Neutrophil (primary cell): ENCODE data around the gene LRRIQ1.

Source experiments
- H3K27ac ChIP-seq: fragments of 200-600 bp; sonication (generic); 2 replicates; pipeline ENCODE4 v1.5.1; 2016; ENCODE audit warnings: mild to moderate bottlenecking, moderate library complexity
- H3K27me3 ChIP-seq: fragments of 200-600 bp; sonication (generic); 2 replicates; pipeline ENCODE4 v1.6.0; 2016; ENCODE audit warnings: mild to moderate bottlenecking
- H3K36me3 ChIP-seq: fragments of 200-600 bp; sonication (generic); 2 replicates; pipeline ENCODE4 v1.5.1; 2017
- H3K4me1 ChIP-seq, 2 experiments: fragments of 200-600 bp in 1 of 2; sonication (generic) in 1 of 2; 1 replicate in 1 of 2; 2 replicates in 1 of 2; pipeline versions ENCODE4 v1.5.1 to v1.6.1; 2013 to 2016; ENCODE audit warnings: low read depth in 1 of 2, low read length in 1 of 2, mild to moderate bottlenecking in 1 of 2, moderate library complexity in 1 of 2; ENCODE audit not compliant: control insufficient read depth in 1 of 2, insufficient read depth in 1 of 2
- H3K4me3 ChIP-seq, 2 experiments: fragments of 200-600 bp in 1 of 2; sonication (generic) in 1 of 2; 1 replicate in 1 of 2; 2 replicates in 1 of 2; pipeline ENCODE4 v1.5.1; 2013 to 2016; ENCODE audit warnings: low read depth in 1 of 2, low read length in 1 of 2, mild to moderate bottlenecking in 1 of 2, moderate library complexity in 1 of 2
- H3K9me3 ChIP-seq: fragments of 200-600 bp; sonication (generic); 2 replicates; pipeline ENCODE4 v1.5.1; 2016
- TF ChIP-seq, protein P1 (sequence below): fragments of 200-600 bp; sonication (generic); IDR thresholded peaks from 2 replicates; pipeline ENCODE4 v1.5.1; 2016; ENCODE audit warnings: antibody characterized with exemption

LRRIQ1 gene

GRCh38 chr12:85036733-85037132, 582 bp downstream of the LRRIQ1 start:
- TF ChIP-seq, protein P1, sequence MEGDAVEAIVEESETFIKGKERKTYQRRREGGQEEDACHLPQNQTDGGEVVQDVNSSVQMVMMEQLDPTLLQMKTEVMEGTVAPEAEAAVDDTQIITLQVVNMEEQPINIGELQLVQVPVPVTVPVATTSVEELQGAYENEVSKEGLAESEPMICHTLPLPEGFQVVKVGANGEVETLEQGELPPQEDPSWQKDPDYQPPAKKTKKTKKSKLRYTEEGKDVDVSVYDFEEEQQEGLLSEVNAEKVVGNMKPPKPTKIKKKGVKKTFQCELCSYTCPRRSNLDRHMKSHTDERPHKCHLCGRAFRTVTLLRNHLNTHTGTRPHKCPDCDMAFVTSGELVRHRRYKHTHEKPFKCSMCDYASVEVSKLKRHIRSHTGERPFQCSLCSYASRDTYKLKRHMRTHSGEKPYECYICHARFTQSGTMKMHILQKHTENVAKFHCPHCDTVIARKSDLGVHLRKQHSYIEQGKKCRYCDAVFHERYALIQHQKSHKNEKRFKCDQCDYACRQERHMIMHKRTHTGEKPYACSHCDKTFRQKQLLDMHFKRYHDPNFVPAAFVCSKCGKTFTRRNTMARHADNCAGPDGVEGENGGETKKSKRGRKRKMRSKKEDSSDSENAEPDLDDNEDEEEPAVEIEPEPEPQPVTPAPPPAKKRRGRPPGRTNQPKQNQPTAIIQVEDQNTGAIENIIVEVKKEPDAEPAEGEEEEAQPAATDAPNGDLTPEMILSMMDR, result no peak
- no peak overlapping the region for H3K27ac ChIP-seq
- H3K36me3 ChIP-seq, result no peaks in the 10 kb centered on the region
- H3K27me3 ChIP-seq, result peaks cover 21% of the 10 kb centered on the region
- no peaks in the 10 kb centered on the region for H3K4me1 ChIP-seq
- H3K4me3 ChIP-seq, result no peak overlapping the region
- H3K9me3 ChIP-seq, result no peaks in the 10 kb centered on the region

DNA sequence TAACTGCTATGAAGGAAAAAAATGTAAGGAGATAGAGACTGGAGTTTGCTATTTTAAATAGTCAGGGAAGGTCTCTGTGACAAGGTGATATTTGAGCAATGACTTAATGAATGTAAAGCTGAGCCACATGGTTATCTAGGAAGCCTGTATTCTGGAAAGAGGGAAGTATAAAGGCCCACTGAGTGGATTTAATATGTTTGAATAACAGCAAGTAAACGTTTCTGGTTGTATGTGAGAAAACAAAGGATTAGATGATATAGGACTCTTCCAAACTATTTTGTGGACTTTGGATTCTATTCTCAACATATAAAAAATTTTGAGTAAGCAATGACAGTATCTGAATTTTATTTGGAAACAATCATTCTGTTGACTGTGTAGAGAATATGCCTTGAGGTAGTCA, 5.2 kb downstream of the LRRIQ1 start:
- Histone ChIP-seq H3K4me3 (no peak overlapping the region), H3K27me3 (peaks cover 14% of the 10 kb centered on the region), H3K4me1 (no peaks in the 10 kb centered on the region), H3K9me3 (no peaks in the 10 kb centered on the region), H3K36me3 (no peaks in the 10 kb centered on the region), H3K27ac (no peak overlapping the region)
- TF ChIP-seq, protein P1, result no peak

DNA sequence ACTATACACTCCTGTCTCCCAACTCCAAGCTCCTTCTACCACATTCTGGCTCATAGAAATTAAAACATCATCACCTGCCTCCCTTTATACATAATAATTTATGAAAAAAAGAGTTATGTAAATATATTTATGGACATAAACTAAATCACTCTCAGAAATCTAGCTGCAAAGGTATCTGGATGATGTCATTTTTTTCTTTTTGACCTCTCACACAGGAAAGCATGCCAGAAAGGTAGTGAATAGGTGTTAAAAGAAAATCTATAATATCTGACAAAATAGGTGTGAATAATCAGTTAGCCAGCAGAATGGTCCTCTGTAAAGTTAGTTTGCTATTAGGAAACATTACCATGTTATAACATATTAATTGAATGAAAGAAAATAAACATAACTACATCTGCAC, 7.7 kb downstream of the LRRIQ1 start:
- Histone ChIP-seq H3K4me1 (no peaks in the 10 kb centered on the region), H3K9me3 (no peaks in the 10 kb centered on the region), H3K27ac (no peak overlapping the region), H3K4me3 (no peak overlapping the region), H3K27me3 (no peaks in the 10 kb centered on the region), H3K36me3 (no peaks in the 10 kb centered on the region)
- TF ChIP-seq, protein P1, result no peak

DNA sequence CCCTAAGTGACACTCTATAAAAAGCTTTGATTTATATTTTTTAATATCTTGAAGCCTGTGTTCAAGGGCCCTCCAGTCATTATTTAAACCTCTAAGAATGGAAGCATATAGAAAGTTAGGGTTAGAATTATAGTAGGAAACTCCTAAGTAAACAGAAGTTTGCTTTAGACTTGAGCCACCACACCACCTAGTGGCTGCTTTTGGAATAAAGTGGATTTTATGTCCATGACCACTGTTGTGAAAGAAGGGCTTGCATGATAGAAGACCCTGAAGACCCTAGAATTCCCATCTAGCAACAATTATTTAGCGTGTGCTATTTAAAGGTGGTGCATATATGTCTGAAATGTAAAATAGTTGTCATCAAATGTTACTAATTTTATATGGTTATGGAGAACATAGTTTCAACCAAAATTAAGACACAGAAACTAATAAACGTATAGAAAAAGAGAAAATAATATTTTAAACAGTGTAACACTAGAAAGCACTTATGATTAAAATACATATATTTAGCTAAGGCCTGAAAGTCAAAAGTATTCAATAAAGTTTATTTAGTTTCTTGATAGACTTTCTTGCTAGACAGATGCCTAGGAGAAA, 21.3 kb downstream of the LRRIQ1 start:
- no peaks in the 10 kb centered on the region for H3K9me3 ChIP-seq
- no peaks in the 10 kb centered on the region for H3K4me1 ChIP-seq
- H3K36me3 ChIP-seq, result no peaks in the 10 kb centered on the region
- TF ChIP-seq, protein P1, result no peak
- no peak overlapping the region for H3K27ac ChIP-seq
- H3K27me3 ChIP-seq, result no peaks in the 10 kb centered on the region
- no peak overlapping the region for H3K4me3 ChIP-seq

DNA sequence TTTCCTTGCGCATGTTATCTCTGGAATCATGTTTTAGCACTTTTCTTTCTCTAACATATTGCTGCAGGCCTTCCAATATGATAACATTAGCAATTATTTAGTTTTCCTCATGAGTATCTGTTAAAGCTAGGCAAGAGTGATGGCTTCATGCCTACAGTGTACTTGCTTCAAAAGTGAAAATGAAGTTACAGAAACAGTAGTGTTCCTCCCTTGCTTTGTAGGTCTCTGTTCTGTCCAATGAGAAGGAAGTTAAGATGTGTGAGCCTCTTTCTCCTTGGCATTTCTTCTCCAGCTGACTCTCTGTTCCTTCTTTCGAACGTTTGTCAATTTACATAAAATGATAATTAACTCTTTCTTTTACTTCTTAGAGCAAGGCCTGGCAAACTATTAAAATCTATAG, 22.2 kb downstream of the LRRIQ1 start:
- no peaks in the 10 kb centered on the region for H3K27me3 ChIP-seq
- TF ChIP-seq, protein P1, result no peak
- H3K4me3 ChIP-seq, result no peak overlapping the region
- H3K9me3 ChIP-seq, result no peaks in the 10 kb centered on the region
- no peak overlapping the region for H3K27ac ChIP-seq
- no peaks in the 10 kb centered on the region for H3K4me1 ChIP-seq
- H3K36me3 ChIP-seq, result no peaks in the 10 kb centered on the region

DNA sequence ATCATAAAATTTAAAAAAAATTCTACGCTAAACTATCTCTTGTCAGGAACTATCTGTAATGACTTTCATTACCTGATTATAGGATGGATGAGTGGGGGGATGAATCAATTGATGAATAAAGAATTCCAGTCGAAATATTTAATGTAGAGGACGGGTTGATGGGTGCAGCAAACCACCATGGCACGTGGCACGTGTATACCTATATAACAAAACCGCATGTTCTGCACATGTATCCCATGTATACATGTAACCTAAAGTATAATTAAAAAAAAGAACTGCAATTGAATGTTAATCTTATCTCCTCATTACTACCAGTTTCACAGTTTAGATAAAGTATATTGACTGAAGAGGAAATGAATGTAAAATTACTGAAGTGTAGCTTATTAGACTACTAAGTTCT, 23.4 kb downstream of the LRRIQ1 start:
- TF ChIP-seq, protein P1, result no peak
- Histone ChIP-seq H3K36me3 (no peaks in the 10 kb centered on the region), H3K27ac (no peak overlapping the region), H3K9me3 (no peaks in the 10 kb centered on the region), H3K27me3 (no peaks in the 10 kb centered on the region), H3K4me3 (no peak overlapping the region), H3K4me1 (no peaks in the 10 kb centered on the region)
